Cerebellar cortex (tissue), 1 donor: ENCODE data around the gene CDC25A.
"Not testable (repeated sequence)": the region's sequence is repeated elsewhere in the genome, so short reads cannot be mapped to it uniquely, and the experiment has no call there.

Experiments
- DNase-seq: peaks from one replicate; pipeline ENCODE4 v3.0.0-alpha.2; 2015; ENCODE audit warnings: low spot score

The CDC25A gene

GRCh38 chr3:48140936-48141603 is 47.1 kb downstream of the CDC25A start:
- DNase-seq, result no peak

- no peak for DNase-seq
Measured at GRCh38 chr3:48140336-48140757, 47.9 kb downstream of the CDC25A start.

GRCh38 chr3:48137425-48137999 is 50.7 kb downstream of the CDC25A start:
- DNase-seq, result no peak

GRCh38 chr3:48135552-48136495 is 52.4 kb downstream of the CDC25A start:
- no peak for DNase-seq

- DNase-seq, result no peak
Measured at GRCh38 chr3:48130321-48130904, 57.8 kb downstream of the CDC25A start.

GRCh38 chr3:48129921-48130320 is 58.3 kb downstream of the CDC25A start:
- DNase-seq, result no peak

- no peak for DNase-seq
Measured at GRCh38 chr3:48128774-48129173, 59.4 kb downstream of the CDC25A start.

GRCh38 chr3:48125886-48126622 is 62.2 kb downstream of the CDC25A start:
- no peak for DNase-seq

GRCh38 chr3:48125013-48125705 is 63.1 kb downstream of the CDC25A start:
- no peak for DNase-seq

GRCh38 chr3:48123346-48123745 is 64.9 kb downstream of the CDC25A start:
- no peak for DNase-seq

GRCh38 chr3:48122504-48122903 is 65.7 kb downstream of the CDC25A start:
- no peak for DNase-seq

GRCh38 chr3:48120223-48120622 is 68.0 kb downstream of the CDC25A start:
- DNase-seq, result no peak

- DNase-seq, result no peak
Measured at GRCh38 chr3:48119505-48120193, 68.6 kb downstream of the CDC25A start.

- no peak for DNase-seq
Measured at GRCh38 chr3:48118928-48119327, 69.3 kb downstream of the CDC25A start.

- no peak for DNase-seq
Measured at GRCh38 chr3:48118322-48118721, 69.9 kb downstream of the CDC25A start.

- DNase-seq, result no peak
Measured at GRCh38 chr3:48112813-48113212, 75.4 kb downstream of the CDC25A start.

GRCh38 chr3:48112108-48112791 is 76.0 kb downstream of the CDC25A start:
- DNase-seq, result not testable (repeated sequence)

GRCh38 chr3:48110463-48110862 is 77.8 kb downstream of the CDC25A start:
- DNase-seq, result no peak

- no peak for DNase-seq
Measured at GRCh38 chr3:48107227-48107626, 81.0 kb downstream of the CDC25A start.
